IMR-90 (cell line): ENCODE data around the gene PRKCB. TPM values are rescaled to one million over a fixed set of nuclear protein-coding genes. Genes with fewer than 3 reads are reported as not detected.

Source experiments
- ATAC-seq: fragments of 200-7000 bp; cut with Tn5 transposase; 2 replicates; pipeline ENCODE4 v1.9.1; 2020; ENCODE audit warnings: low read depth, mild to moderate bottlenecking, moderate library complexity
- BruUV-seq: library from RNA; stranded (reverse); fragments of 400-500 nt; replicated peaks from 2 replicates; lab custom pipeline; 2021; lab: Mats Ljungman, UMichigan
- CTCF ChIA-PET: fragments of 300-600 bp; formaldehyde crosslinking; extraction: SDS; loops from one replicate; lab custom pipeline; 2021; ENCODE audit warnings: antibody characterized with exemption; lab: Yijun Ruan, JAX
- POLR2A ChIA-PET: fragments of 300-600 bp; sonication (Branson Sonifier 250); formaldehyde crosslinking; loops from one replicate; lab custom pipeline; 2022; ENCODE audit warnings: antibody characterized with exemption; ENCODE audit not compliant: unreplicated experiment; lab: Charles Lee
- DNase-seq: peaks from one replicate; pipeline ENCODE4 v3.0.0; 2013
- H2AFZ ChIP-seq: replicated peaks from 2 replicates; pipeline ENCODE3; 2013; ENCODE audit warnings: low read length, mild to moderate bottlenecking; ENCODE audit not compliant: poor library complexity
- H2AK5ac ChIP-seq: 2 replicates; pipeline ENCODE4 v1.6.1; 2013; ENCODE audit warnings: low read depth, low read length, inconsistent platforms
- H2AK9ac ChIP-seq: replicated peaks from 2 replicates; pipeline ENCODE3; 2013; ENCODE audit warnings: mild to moderate bottlenecking, low read depth, low read length, moderate library complexity; ENCODE audit not compliant: poor library complexity
- H2BK120ac ChIP-seq: 2 replicates; pipeline ENCODE4 v1.6.1; 2013; ENCODE audit warnings: low read depth, low read length, inconsistent platforms
- H2BK15ac ChIP-seq: 3 replicates; pipeline ENCODE4 v1.6.1; 2013; ENCODE audit warnings: low read depth, low read length, inconsistent platforms
- H2BK20ac ChIP-seq: 2 replicates; pipeline ENCODE4 v1.6.1; 2013; ENCODE audit warnings: low read depth, mild to moderate bottlenecking, inconsistent platforms, low read length, moderate library complexity
- H2BK5ac ChIP-seq: 2 replicates; pipeline ENCODE4 v1.6.1; 2013; ENCODE audit warnings: mild to moderate bottlenecking, low read depth, low read length, inconsistent platforms; ENCODE audit not compliant: poor library complexity, severe bottlenecking
- H3K14ac ChIP-seq: replicated peaks from 2 replicates; pipeline ENCODE4 v1.6.1; 2013; ENCODE audit warnings: low read depth, low read length, inconsistent platforms
- H3K18ac ChIP-seq: 2 replicates; pipeline ENCODE4 v1.6.1; 2013; ENCODE audit warnings: low read depth, low read length, control low read depth
- H3K23ac ChIP-seq: 2 replicates; pipeline ENCODE4 v1.6.1; 2013; ENCODE audit warnings: low read depth, low read length, inconsistent platforms
- H3K27ac ChIP-seq: 2 replicates; pipeline ENCODE4 v1.5.1; 2013; ENCODE audit warnings: mild to moderate bottlenecking, control low read depth, low read length; ENCODE audit not compliant: insufficient read depth
- H3K27me3 ChIP-seq: 2 replicates; pipeline ENCODE4 v1.6.1; 2013; ENCODE audit warnings: low read length; ENCODE audit not compliant: control insufficient read depth, insufficient read depth
- H3K36me3 ChIP-seq: 2 replicates; pipeline ENCODE4 v1.6.1; 2013; ENCODE audit warnings: low read length, mixed read lengths; ENCODE audit not compliant: control insufficient read depth, insufficient read depth
- H3K4ac ChIP-seq: 2 replicates; pipeline ENCODE4 v1.6.1; 2013; ENCODE audit warnings: low read depth, low read length, inconsistent platforms
- H3K4me1 ChIP-seq: 2 replicates; pipeline ENCODE4 v1.6.1; 2013; ENCODE audit warnings: low read length, mixed read lengths; ENCODE audit not compliant: control insufficient read depth, insufficient read depth
- H3K4me2 ChIP-seq: 2 replicates; pipeline ENCODE4 v1.6.1; 2013; ENCODE audit warnings: low read depth, mild to moderate bottlenecking, control low read depth, low read length, moderate library complexity
- H3K4me3 ChIP-seq: 2 replicates; pipeline ENCODE4 v1.5.1; 2013; ENCODE audit warnings: low read depth, mild to moderate bottlenecking, control low read depth, low read length, moderate library complexity; ENCODE audit not compliant: insufficient read depth
- H3K56ac ChIP-seq: 2 replicates; pipeline ENCODE4 v1.6.1; 2013; ENCODE audit warnings: low read length, inconsistent platforms; ENCODE audit not compliant: insufficient read depth; ENCODE audit errors: extremely low read depth
- H3K79me1 ChIP-seq, 2 experiments: 2 replicates each; pipeline ENCODE4 v1.6.1; 2013; ENCODE audit warnings: low read length in 2 of 2, inconsistent platforms in 1 of 2, low read depth in 1 of 2
- H3K9ac ChIP-seq: 2 replicates; pipeline ENCODE4 v1.6.1; 2013; ENCODE audit warnings: low read depth, low read length, control low read depth
- H3K9me1 ChIP-seq: 2 replicates; pipeline ENCODE4 v1.6.1; 2013; ENCODE audit warnings: low read length, inconsistent platforms; ENCODE audit not compliant: insufficient read depth
- H3K9me3 ChIP-seq: 2 replicates; pipeline ENCODE4 v1.6.1; 2013; ENCODE audit warnings: low read length; ENCODE audit not compliant: control insufficient read depth, insufficient read depth
- H4K20me1 ChIP-seq: 2 replicates; pipeline ENCODE4 v1.6.1; 2013; ENCODE audit warnings: low read length, inconsistent platforms; ENCODE audit not compliant: insufficient read depth
- H4K5ac ChIP-seq: 2 replicates; pipeline ENCODE4 v1.6.1; 2013; ENCODE audit warnings: mild to moderate bottlenecking, low read depth, low read length, control low read depth
- H4K8ac ChIP-seq, 2 experiments: 2 replicates each; pipeline ENCODE4 v1.6.1; 2013; ENCODE audit warnings: low read depth in 2 of 2, low read length in 2 of 2, control low read depth in 1 of 2, inconsistent platforms in 1 of 2
- H4K91ac ChIP-seq: 2 replicates; pipeline ENCODE4 v1.6.1; 2013; ENCODE audit warnings: low read depth, low read length, inconsistent platforms; ENCODE audit not compliant: insufficient read depth
- BHLHE40 ChIP-seq: fragments of 150-350 bp; IDR thresholded peaks from 2 replicates; pipeline ENCODE4 v1.6.1; 2016; ENCODE audit warnings: mild to moderate bottlenecking, low read depth, low read length
- CEBPB ChIP-seq: IDR thresholded peaks from 2 replicates; pipeline ENCODE4 v1.6.1; 2012; ENCODE audit warnings: low read depth, low read length, improper control_type of control experiment
- CHD1 ChIP-seq: IDR thresholded peaks from 2 replicates; pipeline ENCODE4 v1.6.1; 2012; ENCODE audit warnings: low read depth, low read length, improper control_type of control experiment
- FOS ChIP-seq: fragments of 150-350 bp; IDR thresholded peaks from 2 replicates; pipeline ENCODE4 v1.6.1; 2016; ENCODE audit warnings: low read depth, low read length
- MAFK ChIP-seq: IDR thresholded peaks from 2 replicates; pipeline ENCODE4 v1.6.1; 2012; ENCODE audit warnings: low read depth, low read length, improper control_type of control experiment
- MAZ ChIP-seq: IDR thresholded peaks from 2 replicates; pipeline ENCODE4 v1.6.1; 2012; ENCODE audit warnings: low read depth, mild to moderate bottlenecking, low read length, improper control_type of control experiment, moderate library complexity, borderline replicate concordance
- POLR2A ChIP-seq: IDR thresholded peaks from 2 replicates; pipeline ENCODE4 v1.6.1; 2012; ENCODE audit warnings: mild to moderate bottlenecking, low read depth, low read length
- RAD21 ChIP-seq: IDR thresholded peaks from 2 replicates; pipeline ENCODE4 v1.6.1; 2012; ENCODE audit warnings: low read length, improper control_type of control experiment
- RCOR1 ChIP-seq: IDR thresholded peaks from 2 replicates; pipeline ENCODE4 v1.6.1; 2012; ENCODE audit warnings: mild to moderate bottlenecking, low read length, improper control_type of control experiment; ENCODE audit not compliant: insufficient replicate concordance
- SMC3 ChIP-seq: fragments of 150-350 bp; IDR thresholded peaks from 2 replicates; pipeline ENCODE4 v1.6.1; 2016; ENCODE audit warnings: low read depth, mild to moderate bottlenecking, antibody characterized with exemption, low read length, moderate library complexity
- WGBS, 2 experiments: methylation state at CpG; one replicate each; pipeline versions ENCODE4 v1.1.5 to v1.1.7; 2013; ENCODE audit warnings: missing lambda C conversion rate in 2 of 2; ENCODE audit not compliant: insufficient read length in 1 of 2; ENCODE audit errors: extremely low coverage in 2 of 2; 5-methylcytosine and 5-hydroxymethylcytosine counted together
- dilution Hi-C: fragments of 300-500 bp; cut with HindIII; formaldehyde crosslinking; loops from one replicate; pipeline ENCODE4 v1.14.3; 2018; ENCODE audit warnings: low sequenced_read_pairs; ENCODE audit not compliant: unreplicated experiment
- in situ Hi-C: fragments of 300-500 bp; cut with MboI; formaldehyde crosslinking; loops from 3 replicates; pipeline ENCODE4 v1.14.3; 2019; ENCODE audit warnings: low sequenced_read_pairs, inconsistent platforms, mixed read lengths
- intact Hi-C: fragments of 100-400 bp; cut with micrococcal nuclease; formaldehyde crosslinking; loops from 2 replicates; pipeline ENCODE4 v1.10.0; 2022
- polyA plus RNA-seq, 3 experiments: library from polyadenylated mRNA; depleted of rRNA; stranded (reverse); fragments of >200 nt; gene quantifications; 2 replicates each; pipeline ENCODE4 v1.2.3, GENCODE V29; 2012; ENCODE audit warnings: low replicate concordance in 1 of 3
- total RNA-seq: library from RNA; depleted of rRNA; stranded (reverse); fragments of >200 nt; gene quantifications from 2 replicates; pipeline ENCODE4 v1.2.3, GENCODE V29; 2012
- TF ChIP-seq, protein P1 (sequence below): fragments of 150-350 bp; IDR thresholded peaks from 2 replicates; pipeline ENCODE4 v1.6.1; 2016; ENCODE audit warnings: low read depth, mild to moderate bottlenecking, low read length, moderate library complexity, borderline replicate concordance
- TF ChIP-seq, protein P2 (sequence below): fragments of 150-350 bp; IDR thresholded peaks from 2 replicates; pipeline ENCODE4 v1.6.1; 2017; ENCODE audit warnings: mild to moderate bottlenecking, antibody characterized with exemption, low read length, low read depth
- TF ChIP-seq, protein P3 (sequence below): conservative IDR thresholded peaks from 2 replicates; pipeline ENCODE4 v1.5.1; 2012; ENCODE audit warnings: mild to moderate bottlenecking, low read depth, low read length, improper control_type of control experiment

The PRKCB gene
- total and polyA plus RNA-seq, 2 of the 4 experiments (the other 2 are of a cell fraction): under 0.01 TPM; not detected in 1

DNA sequence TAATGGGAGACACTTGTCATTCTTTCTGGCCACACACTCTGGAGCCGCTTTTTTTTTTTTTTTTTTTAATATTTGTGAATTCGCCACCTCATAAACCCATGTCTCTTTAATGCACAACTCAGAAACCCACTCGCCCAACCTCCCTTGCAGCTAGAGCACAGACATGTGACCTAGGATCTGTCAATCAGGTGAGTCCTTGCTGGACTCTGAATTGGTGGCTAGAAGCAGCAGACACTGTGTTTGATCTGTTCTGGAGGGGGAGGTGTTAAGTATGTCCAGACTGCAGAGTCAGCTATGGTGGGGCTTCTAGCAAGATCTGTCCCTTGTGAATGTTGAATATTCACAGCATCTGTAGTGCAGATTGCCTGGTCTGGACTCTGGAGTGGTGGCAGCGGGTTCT, 112.1 kb downstream of the PRKCB start:
- POLR2A ChIA-PET: no interaction called here
- no peak overlapping the region for H2AFZ ChIP-seq
- no peak overlapping the region for H3K4me2 ChIP-seq
- H2BK5ac ChIP-seq: no peak overlapping the region
- no TSS peak for BruUV-seq
- no peaks in the 10 kb centered on the region for H3K79me1 ChIP-seq
- no peaks in the 10 kb centered on the region for H4K20me1 ChIP-seq
- no peak overlapping the region for H3K18ac ChIP-seq
- no peak overlapping the region for H2BK120ac ChIP-seq
- no peak overlapping the region for H2AK5ac ChIP-seq
- no peak overlapping the region for H4K91ac ChIP-seq
- dilution Hi-C loops (no loop called here), in situ Hi-C loops (no loop called here), intact Hi-C loops (no loop called here)
- TF ChIP-seq CEBPB: no peak
- TF ChIP-seq FOS: no peak
- TF ChIP-seq, protein P1, sequence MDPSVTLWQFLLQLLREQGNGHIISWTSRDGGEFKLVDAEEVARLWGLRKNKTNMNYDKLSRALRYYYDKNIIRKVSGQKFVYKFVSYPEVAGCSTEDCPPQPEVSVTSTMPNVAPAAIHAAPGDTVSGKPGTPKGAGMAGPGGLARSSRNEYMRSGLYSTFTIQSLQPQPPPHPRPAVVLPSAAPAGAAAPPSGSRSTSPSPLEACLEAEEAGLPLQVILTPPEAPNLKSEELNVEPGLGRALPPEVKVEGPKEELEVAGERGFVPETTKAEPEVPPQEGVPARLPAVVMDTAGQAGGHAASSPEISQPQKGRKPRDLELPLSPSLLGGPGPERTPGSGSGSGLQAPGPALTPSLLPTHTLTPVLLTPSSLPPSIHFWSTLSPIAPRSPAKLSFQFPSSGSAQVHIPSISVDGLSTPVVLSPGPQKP: no peak
- no peak for TF ChIP-seq SMC3
- no peak for TF ChIP-seq RCOR1
- TF ChIP-seq MAZ: no peak
- TF ChIP-seq RAD21: no peak
- no peak for TF ChIP-seq MAFK
- TF ChIP-seq POLR2A: no peak
- TF ChIP-seq, protein P2, sequence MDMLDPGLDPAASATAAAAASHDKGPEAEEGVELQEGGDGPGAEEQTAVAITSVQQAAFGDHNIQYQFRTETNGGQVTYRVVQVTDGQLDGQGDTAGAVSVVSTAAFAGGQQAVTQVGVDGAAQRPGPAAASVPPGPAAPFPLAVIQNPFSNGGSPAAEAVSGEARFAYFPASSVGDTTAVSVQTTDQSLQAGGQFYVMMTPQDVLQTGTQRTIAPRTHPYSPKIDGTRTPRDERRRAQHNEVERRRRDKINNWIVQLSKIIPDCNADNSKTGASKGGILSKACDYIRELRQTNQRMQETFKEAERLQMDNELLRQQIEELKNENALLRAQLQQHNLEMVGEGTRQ: no peak
- TF ChIP-seq, protein P3, sequence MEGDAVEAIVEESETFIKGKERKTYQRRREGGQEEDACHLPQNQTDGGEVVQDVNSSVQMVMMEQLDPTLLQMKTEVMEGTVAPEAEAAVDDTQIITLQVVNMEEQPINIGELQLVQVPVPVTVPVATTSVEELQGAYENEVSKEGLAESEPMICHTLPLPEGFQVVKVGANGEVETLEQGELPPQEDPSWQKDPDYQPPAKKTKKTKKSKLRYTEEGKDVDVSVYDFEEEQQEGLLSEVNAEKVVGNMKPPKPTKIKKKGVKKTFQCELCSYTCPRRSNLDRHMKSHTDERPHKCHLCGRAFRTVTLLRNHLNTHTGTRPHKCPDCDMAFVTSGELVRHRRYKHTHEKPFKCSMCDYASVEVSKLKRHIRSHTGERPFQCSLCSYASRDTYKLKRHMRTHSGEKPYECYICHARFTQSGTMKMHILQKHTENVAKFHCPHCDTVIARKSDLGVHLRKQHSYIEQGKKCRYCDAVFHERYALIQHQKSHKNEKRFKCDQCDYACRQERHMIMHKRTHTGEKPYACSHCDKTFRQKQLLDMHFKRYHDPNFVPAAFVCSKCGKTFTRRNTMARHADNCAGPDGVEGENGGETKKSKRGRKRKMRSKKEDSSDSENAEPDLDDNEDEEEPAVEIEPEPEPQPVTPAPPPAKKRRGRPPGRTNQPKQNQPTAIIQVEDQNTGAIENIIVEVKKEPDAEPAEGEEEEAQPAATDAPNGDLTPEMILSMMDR: no peak
- no peak for TF ChIP-seq BHLHE40
- no peak for TF ChIP-seq CHD1
- H3K14ac ChIP-seq: no peak overlapping the region
- H2AK9ac ChIP-seq: no peak overlapping the region
- H4K5ac ChIP-seq: no peak overlapping the region
- no peaks in the 10 kb centered on the region for H3K9me1 ChIP-seq
- no peaks in the 10 kb centered on the region for H3K4me1 ChIP-seq
- CTCF ChIA-PET: no interaction called here
- no peaks in the 10 kb centered on the region for H3K36me3 ChIP-seq
- DNase-seq: no peak
- H3K4ac ChIP-seq: no peak overlapping the region
- no CpG with 5 or more reads among the region's 4 CpGs for WGBS, 2 experiments
- H2BK20ac ChIP-seq: no peak overlapping the region
- no peak overlapping the region for H4K8ac ChIP-seq
- no peak overlapping the region for H3K23ac ChIP-seq
- no peak overlapping the region for H3K9ac ChIP-seq
- no peak for ATAC-seq
- H3K4me3 ChIP-seq: no peak overlapping the region
- H3K27ac ChIP-seq: no peak overlapping the region
- no peaks in the 10 kb centered on the region for H3K27me3 ChIP-seq
- H3K56ac ChIP-seq: no peak overlapping the region
- H2BK15ac ChIP-seq: no peak overlapping the region
- H3K9me3 ChIP-seq: no peaks in the 10 kb centered on the region
